Heart left ventricle (tissue), 16 donors: ENCODE data around the gene KRT72. TPM values are rescaled to one million over a fixed set of nuclear protein-coding genes. Genes with fewer than 3 reads are reported as not detected.

Experiments used
- ATAC-seq, 4 donors: fragments of 200-7000 bp; cut with Tn5 transposase; one replicate each; pipeline ENCODE4 v1.9.1; 2020 to 2022; ENCODE audit warnings: moderate library complexity in 4 of 4, mild to moderate bottlenecking in 3 of 4, moderate number of reproducible peaks in 1 of 4
- DNase-seq, 5 donors: peaks; one replicate each; pipeline ENCODE4 v3.0.0-alpha.2; 2020
- H3K27ac ChIP-seq, 12 donors: fragments of 200-600 bp; sonication (generic) in 4 of 12; one replicate each; pipeline versions ENCODE4 v1.5.0 to v1.8.0; 2016 to 2022; ENCODE audit warnings: mild to moderate bottlenecking in 2 of 12
- H3K27me3 ChIP-seq, 9 donors: fragments of 200-600 bp; sonication (generic) in 2 of 9; one replicate each; pipeline versions ENCODE4 v1.5.1 to v1.8.0; 2016 to 2022; ENCODE audit warnings: mild to moderate bottlenecking in 3 of 9
- H3K36me3 ChIP-seq, 9 donors: fragments of 200-600 bp; sonication (generic) in 2 of 9; one replicate each; pipeline versions ENCODE4 v1.5.0 to v1.8.0; 2018 to 2022; ENCODE audit warnings: mild to moderate bottlenecking in 2 of 9
- H3K4me1 ChIP-seq, 12 donors: fragments of 200-600 bp; sonication (generic) in 4 of 12; one replicate each; pipeline versions ENCODE4 v1.5.0 to v1.8.0; 2016 to 2022; ENCODE audit warnings: mild to moderate bottlenecking in 3 of 12
- H3K4me3 ChIP-seq, 12 donors: fragments of 200-600 bp; sonication (generic) in 4 of 12; one replicate each; pipeline versions ENCODE4 v1.5.0 to v1.8.0; 2017 to 2022; ENCODE audit warnings: mild to moderate bottlenecking in 9 of 12, moderate library complexity in 4 of 12
- H3K9me3 ChIP-seq, 12 donors: fragments of 200-600 bp; sonication (generic) in 4 of 12; one replicate each; pipeline versions ENCODE4 v1.5.0 to v1.8.0; 2016 to 2022; ENCODE audit warnings: mild to moderate bottlenecking in 1 of 12
- POLR2A ChIP-seq, 2 donors: fragments of 450-650 bp; IDR thresholded peaks; one replicate each; pipeline ENCODE4 v1.6.1; 2017; ENCODE audit warnings: antibody characterized with exemption in 2 of 2, mild to moderate bottlenecking in 2 of 2, moderate library complexity in 2 of 2
- WGBS, 4 donors: extraction: QIAGEN DNeasy Blood & Tissue Kit in 2 of 4; methylation state at CpG; one replicate each; pipeline versions ENCODE4 v1.1.5 to v1.1.7; 2013 to 2018; 5-methylcytosine and 5-hydroxymethylcytosine counted together
- intact Hi-C, 10 donors: fragments of 100-400 bp; cut with DNase I; formaldehyde crosslinking; loops; one replicate each; pipeline versions ENCODE4 v1.11.1 to v1.14.2; 2022
- polyA plus RNA-seq, 2 donors: library from polyadenylated mRNA; stranded (reverse); fragments of 200-250 nt; gene quantifications; one replicate each; pipeline ENCODE4 v1.2.3, GENCODE V29; 2013
- total RNA-seq, 9 donors: library from RNA; depleted of rRNA in 2 of 9; stranded (reverse); fragments of >200 nt in 2 of 9; fragmentation: NEBNext Ultra II Directional in 3 of 9; extraction: Animal tissue kit (Norgen Biotek cat#: 25700) in 3 of 9; gene quantifications; one replicate each; pipeline versions ENCODE4 v1.1.0 to v1.2.4, GENCODE V29; 2016 to 2023
- TF ChIP-seq, protein P1 (sequence below), 12 donors: fragments of 200-600 bp; sonication (generic) in 4 of 12; IDR thresholded peaks; one replicate each; pipeline versions ENCODE4 v1.5.0 to v1.8.0; 2018 to 2022; ENCODE audit warnings: antibody characterized with exemption in 12 of 12, mild to moderate bottlenecking in 5 of 12
- donor health status: ischemic (EF 13 %, LVEDD 7.1; RV severe dilation, severe dysfunction).
- donor health status: healthy with polysubstance abuse.
- donor health status: DM: no; HTN: yes; CAD: no.
- donor health status: DM: no; HTN: no; CAD: no.
- donor health status: ischemic (EF 25% LVEDD 6.9; RV normal size, moderate dysfunction).
- donor health status: ischemic (EF 25% LVEDD 5.7; RV mildly dilated, moderate dysfunction).
- donor health status: healthy.
- donor health status: DM: yes; HTN: yes; CAD: no.
- donor health status: ischemic (EF 35%, LVEDD 5.7; RV mildly dilated, moderate dysfunction).
- donor health status: nonischemic (EF 11% LVEDD 7.7; RV severe dilation, severe dysfunction).
- donor health status: DM: yes; HTN: yes; CAD: no.
- donor health status: PGD.
- donor health status: ischemic (EF 29% LVEDD 5.4; RV normal size, mild dysfunction).
- donor health status: nonischemic (EF 23%, LVEDD 6.1; RV moderate dilation, normal function).

The KRT72 gene
- total and polyA plus RNA-seq, 11 donors, result not detected

GRCh38 chr12:52614381-52615207, 13.3 kb upstream of the KRT72 start:
- intact Hi-C loops, result no loop called here
- Histone ChIP-seq H3K4me3 (no peak overlapping the region), H3K27ac (no peak overlapping the region), H3K27me3 (peaks cover 0 to 47% (median 7%) of the 10 kb centered on the region in 9 donors), H3K36me3 (no peaks in the 10 kb centered on the region), H3K9me3 (no peaks in the 10 kb centered on the region), H3K4me1 (no peaks in the 10 kb centered on the region)
- ATAC-seq (no peak), DNase-seq (no peak)
- TF ChIP-seq, protein P1, sequence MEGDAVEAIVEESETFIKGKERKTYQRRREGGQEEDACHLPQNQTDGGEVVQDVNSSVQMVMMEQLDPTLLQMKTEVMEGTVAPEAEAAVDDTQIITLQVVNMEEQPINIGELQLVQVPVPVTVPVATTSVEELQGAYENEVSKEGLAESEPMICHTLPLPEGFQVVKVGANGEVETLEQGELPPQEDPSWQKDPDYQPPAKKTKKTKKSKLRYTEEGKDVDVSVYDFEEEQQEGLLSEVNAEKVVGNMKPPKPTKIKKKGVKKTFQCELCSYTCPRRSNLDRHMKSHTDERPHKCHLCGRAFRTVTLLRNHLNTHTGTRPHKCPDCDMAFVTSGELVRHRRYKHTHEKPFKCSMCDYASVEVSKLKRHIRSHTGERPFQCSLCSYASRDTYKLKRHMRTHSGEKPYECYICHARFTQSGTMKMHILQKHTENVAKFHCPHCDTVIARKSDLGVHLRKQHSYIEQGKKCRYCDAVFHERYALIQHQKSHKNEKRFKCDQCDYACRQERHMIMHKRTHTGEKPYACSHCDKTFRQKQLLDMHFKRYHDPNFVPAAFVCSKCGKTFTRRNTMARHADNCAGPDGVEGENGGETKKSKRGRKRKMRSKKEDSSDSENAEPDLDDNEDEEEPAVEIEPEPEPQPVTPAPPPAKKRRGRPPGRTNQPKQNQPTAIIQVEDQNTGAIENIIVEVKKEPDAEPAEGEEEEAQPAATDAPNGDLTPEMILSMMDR (IDR thresholded peaks at IDR 0.05), result no peak
- TF ChIP-seq POLR2A (IDR thresholded peaks at IDR 0.05), result no peak
- 85 to 87% (median 87%) methylated on average over 9 to 10 of the region's 10 CpGs for WGBS, 4 donors

GRCh38 chr12:52613384-52614030, 12.2 kb upstream of the KRT72 start:
- peaks cover 0 to 55% (median 7%) of the 10 kb centered on the region in 9 donors for H3K27me3 ChIP-seq

DNA sequence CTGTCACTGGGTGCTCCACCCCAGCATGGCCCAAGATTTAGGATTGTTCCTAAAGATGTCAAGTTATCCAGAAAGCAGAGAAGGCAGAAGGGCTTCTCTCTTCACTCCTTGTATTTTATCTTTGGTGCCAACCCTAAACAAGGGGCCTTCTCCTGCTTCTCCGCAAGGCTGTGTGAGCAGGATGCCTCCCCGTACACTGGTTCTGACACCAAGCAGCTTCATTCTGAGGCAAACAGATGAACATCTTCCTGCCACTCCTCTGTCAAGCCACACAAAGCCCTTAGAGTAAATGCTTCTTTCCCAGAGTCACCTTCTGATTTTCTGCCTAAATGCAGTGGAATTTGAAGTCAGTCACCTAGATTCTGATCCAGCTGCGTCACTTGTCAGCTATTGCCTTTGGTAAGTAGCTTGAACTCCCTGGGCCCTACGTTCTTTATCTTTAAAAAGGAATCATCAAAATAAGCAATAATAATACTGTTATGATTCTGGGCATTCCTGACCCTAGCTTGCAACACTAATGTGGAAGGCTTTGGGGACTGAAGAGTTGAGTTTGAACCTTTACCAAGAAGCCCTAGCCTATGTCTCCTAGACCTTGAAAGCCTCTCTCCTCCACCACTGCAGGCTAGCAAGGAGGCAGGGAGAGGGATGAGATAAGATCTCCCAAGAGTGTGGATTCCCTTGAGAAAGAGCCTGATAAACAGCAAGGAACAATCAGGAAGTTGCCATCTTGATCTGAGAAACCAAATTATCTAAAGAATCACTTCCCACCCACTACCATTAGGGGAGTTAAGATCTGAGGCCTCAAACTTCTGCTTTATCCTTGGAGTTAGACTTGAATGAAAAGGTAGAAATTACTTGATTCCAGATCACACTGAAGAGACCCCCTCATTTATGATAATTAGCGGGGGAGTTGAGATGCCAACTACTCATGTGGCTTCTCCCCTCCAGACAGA, 11.4 kb upstream of the KRT72 start:
- intact Hi-C loops, result no loop called here
- Histone ChIP-seq H3K27me3 (peaks cover 0 to 61% (median 7%) of the 10 kb centered on the region in 9 donors), H3K4me3 (no peak overlapping the region), H3K4me1 (no peaks in the 10 kb centered on the region), H3K9me3 (no peaks in the 10 kb centered on the region), H3K36me3 (no peaks in the 10 kb centered on the region), H3K27ac (no peak overlapping the region)
- 71 to 91% (median 80%) methylated on average over 5 of the region's 5 CpGs for WGBS, 4 donors
- DNase-seq (no peak), ATAC-seq (no peak)
- TF ChIP-seq, protein P1 (IDR thresholded peaks at IDR 0.05), result no peak
- TF ChIP-seq POLR2A (IDR thresholded peaks at IDR 0.05), result no peak

More at GRCh38 chr12:52613384-52614030, 12.2 kb upstream of the KRT72 start:
- intact Hi-C loops, result no loop called here
- WGBS, 4 donors, result 92 to 98% (median 94%) methylated on average over 3 to 9 of the region's 9 CpGs
- TF ChIP-seq POLR2A (IDR thresholded peaks at IDR 0.05), result no peak
- TF ChIP-seq, protein P1 (IDR thresholded peaks at IDR 0.05), result no peak
- Histone ChIP-seq H3K4me3 (no peak overlapping the region), H3K27ac (no peak overlapping the region), H3K36me3 (no peaks in the 10 kb centered on the region), H3K4me1 (no peaks in the 10 kb centered on the region), H3K9me3 (no peaks in the 10 kb centered on the region)
- ATAC-seq, result no peak
- DNase-seq, result no peak
